ACC112 (cell line): ENCODE data around the gene DAPK2.

ENCODE experiments used
- H2AFZ ChIP-seq: fragments of 200-600 bp; sonication (generic); one replicate; pipeline ENCODE4 v1.6.0; 2017; ENCODE audit warnings: antibody characterized with exemption, low read length; ENCODE audit not compliant: unreplicated experiment
- H3K27ac ChIP-seq: fragments of 200-600 bp; sonication (generic); 2 replicates; pipeline ENCODE4 v1.5.1; 2014; ENCODE audit warnings: low read depth, mild to moderate bottlenecking, antibody characterized with exemption, low read length, moderate library complexity
- H3K27me3 ChIP-seq: fragments of 200-600 bp; sonication (generic); 2 replicates; pipeline ENCODE4 v1.6.1; 2014; ENCODE audit warnings: mild to moderate bottlenecking, antibody characterized with exemption, low read length, moderate library complexity, mixed read lengths; ENCODE audit not compliant: insufficient read depth
- H3K36me3 ChIP-seq: fragments of 200-600 bp; sonication (generic); 2 replicates; pipeline ENCODE4 v1.6.1; 2016; ENCODE audit warnings: mild to moderate bottlenecking, antibody characterized with exemption, low read length, moderate library complexity, mixed read lengths; ENCODE audit not compliant: insufficient read depth
- H3K4me1 ChIP-seq: fragments of 200-600 bp; sonication (generic); one replicate; pipeline ENCODE4 v1.6.1; 2016; ENCODE audit warnings: low read length, mixed read lengths; ENCODE audit not compliant: insufficient read depth, unreplicated experiment, control insufficient read depth
- H3K4me3 ChIP-seq: fragments of 200-600 bp; sonication (generic); 2 replicates; pipeline ENCODE4 v1.5.1; 2014; ENCODE audit warnings: mild to moderate bottlenecking, low read depth, low read length
- H3K79me2 ChIP-seq: fragments of 200-600 bp; sonication (generic); one replicate; pipeline ENCODE4 v1.6.0; 2016; ENCODE audit warnings: low read length; ENCODE audit not compliant: control insufficient read depth, unreplicated experiment, insufficient read depth

DAPK2 gene

GRCh38 chr15:63893866-63894661 lies 152.2 kb downstream of the DAPK2 start:
- H3K79me2 ChIP-seq, result no peaks in the 10 kb centered on the region
- no peak overlapping the region for H3K27ac ChIP-seq

GRCh38 chr15:63892794-63893441 lies 153.4 kb downstream of the DAPK2 start:
- no peak overlapping the region for H3K4me3 ChIP-seq
- H3K4me1 ChIP-seq, result peaks cover 24% of the 10 kb centered on the region
- no peaks in the 10 kb centered on the region for H3K27me3 ChIP-seq
- H2AFZ ChIP-seq, result no peak overlapping the region
- H3K36me3 ChIP-seq, result no peaks in the 10 kb centered on the region
- no peak overlapping the region for H3K27ac ChIP-seq
- no peaks in the 10 kb centered on the region for H3K79me2 ChIP-seq

More at GRCh38 chr15:63893866-63894661, 152.2 kb downstream of the DAPK2 start:
- H3K4me3 ChIP-seq, result no peak overlapping the region
- peaks cover 24% of the 10 kb centered on the region for H3K4me1 ChIP-seq
- no peaks in the 10 kb centered on the region for H3K27me3 ChIP-seq
- no peak overlapping the region for H2AFZ ChIP-seq
- H3K36me3 ChIP-seq, result no peaks in the 10 kb centered on the region

- H3K27ac ChIP-seq, result no peak overlapping the region
These were observed 154.5 kb downstream of the DAPK2 start for GRCh38 chr15:63891768-63892133.

GRCh38 chr15:63891079-63891767 lies 155.1 kb downstream of the DAPK2 start:
- H3K36me3 ChIP-seq, result no peaks in the 10 kb centered on the region
- H2AFZ ChIP-seq, result no peak overlapping the region
- no peaks in the 10 kb centered on the region for H3K79me2 ChIP-seq
- peaks cover 10% of the 10 kb centered on the region for H3K4me1 ChIP-seq
- no peak overlapping the region for H3K4me3 ChIP-seq
- no peaks in the 10 kb centered on the region for H3K27me3 ChIP-seq
- no peak overlapping the region for H3K27ac ChIP-seq

More at GRCh38 chr15:63891768-63892133, 154.5 kb downstream of the DAPK2 start:
- H3K4me1 ChIP-seq, result peaks cover 15% of the 10 kb centered on the region
- H3K27me3 ChIP-seq, result no peaks in the 10 kb centered on the region
- H3K36me3 ChIP-seq, result no peaks in the 10 kb centered on the region
- H3K4me3 ChIP-seq, result no peak overlapping the region
- no peak overlapping the region for H2AFZ ChIP-seq
- no peaks in the 10 kb centered on the region for H3K79me2 ChIP-seq

- H3K36me3 ChIP-seq, result no peaks in the 10 kb centered on the region
- no peak overlapping the region for H2AFZ ChIP-seq
- H3K27me3 ChIP-seq, result no peaks in the 10 kb centered on the region
- no peaks in the 10 kb centered on the region for H3K79me2 ChIP-seq
- no peak overlapping the region for H3K4me3 ChIP-seq
- peaks cover 5% of the 10 kb centered on the region for H3K4me1 ChIP-seq
- no peak overlapping the region for H3K27ac ChIP-seq
These were observed 155.7 kb downstream of the DAPK2 start for GRCh38 chr15:63890617-63891016.

- Histone ChIP-seq H2AFZ (no peak overlapping the region), H3K27me3 (no peaks in the 10 kb centered on the region), H3K79me2 (no peaks in the 10 kb centered on the region), H3K27ac (no peak overlapping the region), H3K4me1 (peaks cover 5% of the 10 kb centered on the region), H3K36me3 (no peaks in the 10 kb centered on the region), H3K4me3 (no peak overlapping the region)
These were observed 156.5 kb downstream of the DAPK2 start for GRCh38 chr15:63889831-63890230.

- Histone ChIP-seq H3K27ac (no peak overlapping the region), H3K27me3 (no peaks in the 10 kb centered on the region), H3K36me3 (no peaks in the 10 kb centered on the region), H3K4me1 (no peaks in the 10 kb centered on the region), H3K4me3 (no peak overlapping the region), H2AFZ (no peak overlapping the region), H3K79me2 (no peaks in the 10 kb centered on the region)
These were observed 157.5 kb downstream of the DAPK2 start for GRCh38 chr15:63888823-63889222.

GRCh38 chr15:63888146-63888545 lies 158.1 kb downstream of the DAPK2 start:
- Histone ChIP-seq H3K79me2 (no peaks in the 10 kb centered on the region), H3K27me3 (no peaks in the 10 kb centered on the region), H3K4me3 (no peak overlapping the region), H3K4me1 (no peaks in the 10 kb centered on the region), H2AFZ (no peak overlapping the region), H3K36me3 (no peaks in the 10 kb centered on the region), H3K27ac (no peak overlapping the region)

GRCh38 chr15:63887630-63888029 lies 158.7 kb downstream of the DAPK2 start:
- Histone ChIP-seq H2AFZ (no peak overlapping the region), H3K4me3 (no peak overlapping the region), H3K27me3 (no peaks in the 10 kb centered on the region), H3K27ac (no peak overlapping the region), H3K79me2 (no peaks in the 10 kb centered on the region), H3K4me1 (no peaks in the 10 kb centered on the region), H3K36me3 (no peaks in the 10 kb centered on the region)

GRCh38 chr15:63884953-63885352 lies 161.3 kb downstream of the DAPK2 start:
- Histone ChIP-seq H3K36me3 (no peaks in the 10 kb centered on the region), H2AFZ (no peak overlapping the region), H3K79me2 (no peaks in the 10 kb centered on the region), H3K27me3 (no peaks in the 10 kb centered on the region), H3K27ac (no peak overlapping the region), H3K4me3 (no peak overlapping the region), H3K4me1 (no peaks in the 10 kb centered on the region)
